Measurements from ENCODE around the gene GPSM3.
"Not testable (repeated sequence)": the region's sequence is repeated elsewhere in the genome, so short reads cannot be mapped to it uniquely, and the experiment has no call there.

Gene GPSM3

GRCh38 chr6:32214126-32214525 is 21.7 kb upstream of the GPSM3 start:
- DNase-seq (ENCODE audit: low spot score), result no peak
- TF ChIP-seq, protein P1, sequence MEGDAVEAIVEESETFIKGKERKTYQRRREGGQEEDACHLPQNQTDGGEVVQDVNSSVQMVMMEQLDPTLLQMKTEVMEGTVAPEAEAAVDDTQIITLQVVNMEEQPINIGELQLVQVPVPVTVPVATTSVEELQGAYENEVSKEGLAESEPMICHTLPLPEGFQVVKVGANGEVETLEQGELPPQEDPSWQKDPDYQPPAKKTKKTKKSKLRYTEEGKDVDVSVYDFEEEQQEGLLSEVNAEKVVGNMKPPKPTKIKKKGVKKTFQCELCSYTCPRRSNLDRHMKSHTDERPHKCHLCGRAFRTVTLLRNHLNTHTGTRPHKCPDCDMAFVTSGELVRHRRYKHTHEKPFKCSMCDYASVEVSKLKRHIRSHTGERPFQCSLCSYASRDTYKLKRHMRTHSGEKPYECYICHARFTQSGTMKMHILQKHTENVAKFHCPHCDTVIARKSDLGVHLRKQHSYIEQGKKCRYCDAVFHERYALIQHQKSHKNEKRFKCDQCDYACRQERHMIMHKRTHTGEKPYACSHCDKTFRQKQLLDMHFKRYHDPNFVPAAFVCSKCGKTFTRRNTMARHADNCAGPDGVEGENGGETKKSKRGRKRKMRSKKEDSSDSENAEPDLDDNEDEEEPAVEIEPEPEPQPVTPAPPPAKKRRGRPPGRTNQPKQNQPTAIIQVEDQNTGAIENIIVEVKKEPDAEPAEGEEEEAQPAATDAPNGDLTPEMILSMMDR (IDR thresholded peaks at IDR 0.05; ENCODE audit: extremely low read depth, missing control alignments), result no peak

GRCh38 chr6:32213649-32214048 is 21.2 kb upstream of the GPSM3 start:
- TF ChIP-seq, protein P1 (IDR thresholded peaks at IDR 0.05; ENCODE audit: extremely low read depth, missing control alignments), result no peak
- DNase-seq (ENCODE audit: low spot score), result no peak

DNA sequence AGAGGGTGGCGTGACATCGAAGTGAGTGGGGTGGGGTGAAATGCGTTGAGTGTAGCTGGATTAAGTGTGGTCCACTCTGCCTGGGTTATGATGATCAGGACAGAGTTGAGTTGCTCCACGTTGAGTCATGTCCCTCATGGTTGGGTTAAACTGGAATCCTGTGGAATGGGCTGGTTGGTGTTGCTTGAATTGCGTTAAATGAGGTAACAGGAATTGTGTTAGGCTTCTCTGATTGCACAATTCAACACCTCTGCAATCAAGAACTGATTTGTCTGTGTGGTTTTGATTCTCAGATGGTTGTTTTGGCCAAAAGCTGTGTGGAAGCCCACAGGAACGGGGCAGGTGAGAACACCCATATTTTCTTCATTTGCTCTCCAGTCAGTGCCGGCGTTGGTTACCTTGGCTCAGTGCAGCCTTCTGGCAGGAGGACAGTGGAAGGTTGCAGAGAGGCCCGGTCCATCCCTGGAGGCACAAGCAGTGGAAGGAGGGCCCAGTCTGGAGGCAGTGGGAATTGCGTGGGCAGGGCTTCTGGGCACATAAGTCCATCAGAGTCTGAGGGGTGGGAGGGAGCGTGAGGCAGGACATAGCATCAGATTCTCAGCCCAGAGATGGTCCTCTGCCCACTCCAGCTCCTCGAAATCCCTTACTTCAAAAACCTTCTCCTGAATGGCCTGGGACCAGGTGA is 19.8 kb upstream of the GPSM3 start:
- TF ChIP-seq, protein P1 (IDR thresholded peaks at IDR 0.05; ENCODE audit: extremely low read depth, missing control alignments), result no peak
- no peak for DNase-seq (ENCODE audit: low spot score)

DNA sequence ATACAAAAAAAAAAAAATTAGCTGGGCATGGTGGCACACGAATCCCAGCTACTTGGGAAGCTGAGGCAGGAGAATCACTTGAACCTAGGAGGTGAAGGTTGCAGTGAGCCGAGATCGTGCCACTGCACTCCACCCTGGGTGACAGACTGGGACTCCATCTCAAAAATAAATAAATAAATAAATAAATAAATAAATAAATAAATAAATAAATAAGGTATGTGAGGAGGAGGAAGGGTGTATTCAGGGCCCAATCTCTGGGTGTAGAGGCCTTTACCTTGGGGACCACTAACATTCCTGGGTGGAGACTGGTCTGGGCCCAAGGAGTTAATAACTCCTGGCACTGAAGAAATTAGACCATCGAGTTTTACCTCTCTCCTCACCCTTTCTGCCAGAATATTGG is 19.0 kb upstream of the GPSM3 start:
- not testable (repeated sequence) for DNase-seq (ENCODE audit: low spot score)

DNA sequence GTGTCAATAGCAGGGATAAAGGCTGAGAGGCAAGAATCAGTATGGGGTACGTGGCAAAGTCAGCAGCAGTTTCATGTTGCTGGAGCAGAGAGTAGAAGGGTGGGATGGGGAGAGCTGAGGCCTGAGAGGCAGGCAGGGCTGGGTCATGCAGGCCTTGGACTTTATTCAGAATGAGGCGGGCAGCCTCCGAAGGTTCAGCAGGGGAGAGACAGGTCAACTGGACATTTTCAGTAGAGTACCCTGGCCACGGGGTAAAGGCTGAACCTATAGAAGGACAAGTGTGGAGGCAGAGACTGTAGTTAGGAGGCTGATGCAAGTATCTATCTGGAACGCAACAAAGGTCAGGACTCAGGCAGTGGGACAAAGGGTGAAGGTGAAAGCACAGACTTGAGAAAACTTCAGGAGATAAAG is 17.8 kb upstream of the GPSM3 start:
- DNase-seq (ENCODE audit: low spot score), result no peak
- TF ChIP-seq, protein P1 (IDR thresholded peaks at IDR 0.05; ENCODE audit: extremely low read depth, missing control alignments), result no peak

DNA sequence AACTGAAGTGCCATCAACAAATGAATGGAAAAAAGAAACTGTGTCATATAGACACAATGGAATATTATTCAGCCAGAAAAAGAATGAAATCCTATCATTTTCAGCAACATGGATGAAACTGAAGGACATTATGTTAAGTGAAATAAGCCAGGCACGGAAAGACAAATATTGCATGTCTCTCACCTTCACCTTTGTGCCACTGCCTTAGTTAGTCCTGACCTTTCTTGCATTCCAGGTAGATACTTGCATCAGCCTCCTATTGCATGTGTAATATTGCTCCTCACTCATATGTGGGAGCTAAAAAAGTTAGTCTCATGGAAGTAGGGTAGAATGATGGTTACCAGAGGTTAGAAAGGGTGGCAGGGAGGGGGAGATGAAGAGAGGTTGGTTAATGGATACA is 16.6 kb upstream of the GPSM3 start:
- TF ChIP-seq, protein P1 (IDR thresholded peaks at IDR 0.05; ENCODE audit: extremely low read depth, missing control alignments), result no peak
- DNase-seq (ENCODE audit: low spot score), result no peak

GRCh38 chr6:32204268-32204715 is 11.8 kb upstream of the GPSM3 start:
- TF ChIP-seq, protein P1 (IDR thresholded peaks at IDR 0.05; ENCODE audit: extremely low read depth, missing control alignments), result no peak
- no peak for DNase-seq (ENCODE audit: low spot score)

Data from GM20000 (cell line).